CD4-positive, alpha-beta T cell treated with Interleukin-10 for 1 hour (primary cell): ENCODE results near the gene TACC2.
"Not testable (repeated sequence)": the region's sequence is repeated elsewhere in the genome, so short reads cannot be mapped to it uniquely, and the experiment has no call there.

Source experiments
- DNase-seq: peaks from one replicate; pipeline ENCODE4 v3.0.0-alpha.2; 2020

The TACC2 gene

DNA sequence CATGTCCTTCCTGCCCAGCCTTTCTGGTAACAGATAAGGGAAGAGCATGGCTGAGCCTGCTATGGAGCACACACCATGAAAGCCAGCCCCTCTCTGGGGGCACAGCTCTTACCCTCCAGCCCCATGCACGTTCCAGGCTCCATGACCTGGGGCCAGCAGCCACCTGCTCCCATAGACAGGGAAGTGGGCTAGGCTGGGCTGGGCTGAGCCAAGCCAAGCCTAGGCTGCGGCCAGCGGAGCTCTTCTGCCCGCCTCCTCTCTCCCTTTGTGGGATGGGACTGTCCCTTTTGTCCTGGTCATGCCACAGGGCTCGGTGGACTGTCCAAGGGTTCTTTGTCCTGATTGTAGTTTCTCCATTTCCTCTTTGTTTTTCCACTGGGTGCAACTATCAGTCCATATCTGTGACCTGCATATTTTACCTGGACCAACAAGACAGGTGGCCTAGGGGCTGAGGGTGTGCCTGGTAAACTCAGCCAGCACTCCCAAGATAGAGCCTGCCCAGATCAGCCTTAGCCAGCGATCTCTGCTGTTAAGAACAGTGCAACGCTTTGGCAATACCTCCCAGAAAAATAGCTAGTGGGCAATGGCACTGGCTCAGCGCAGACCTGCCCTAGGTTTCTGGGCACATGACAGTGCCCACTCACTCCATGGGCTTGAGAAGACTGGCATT, 184.9 kb downstream of the TACC2 start:
- DNase-seq: no peak

- DNase-seq: no peak
These were observed 187.6 kb downstream of the TACC2 start for GRCh38 chr10:122176232-122177213.

DNA sequence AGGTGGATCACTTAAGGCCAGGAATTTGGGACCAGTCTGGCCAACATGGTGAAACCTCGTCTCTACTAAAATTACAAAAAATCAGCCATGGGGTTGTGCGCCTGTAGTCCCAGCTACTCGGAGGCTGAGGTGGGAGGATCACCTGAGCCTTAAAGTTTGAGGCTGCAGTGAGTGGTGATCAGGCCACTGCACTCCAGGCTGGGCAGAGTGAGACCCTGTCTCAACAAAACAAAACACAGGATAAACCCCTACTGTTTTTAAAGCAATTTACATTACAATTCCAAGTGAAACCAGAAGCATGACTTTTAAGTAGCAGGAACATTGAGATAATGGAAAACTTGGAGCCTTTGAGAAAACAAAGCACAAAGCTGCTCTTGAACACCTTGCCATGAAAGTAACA, 189.7 kb downstream of the TACC2 start:
- DNase-seq: no peak

GRCh38 chr10:122181041-122181732, 192.2 kb downstream of the TACC2 start:
- DNase-seq: no peak

DNA sequence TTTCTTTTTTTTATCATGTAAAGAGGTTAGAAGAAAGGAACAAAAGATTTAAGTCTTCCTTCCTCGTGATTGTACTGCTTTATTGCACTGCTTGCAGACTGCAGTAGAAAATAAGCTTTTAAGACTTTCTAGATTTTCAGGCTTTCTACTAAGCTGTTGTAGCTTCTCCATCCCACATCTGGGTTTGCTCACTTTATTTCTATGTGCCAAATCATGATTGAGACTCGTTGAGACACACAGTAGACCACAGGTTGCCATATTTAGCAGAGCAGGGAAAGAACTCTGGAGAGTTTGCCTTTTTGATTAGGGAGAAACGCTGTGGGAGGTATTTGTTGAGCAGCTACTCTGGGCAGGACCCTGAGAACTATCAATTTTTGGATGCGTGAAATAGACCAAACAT, 192.9 kb downstream of the TACC2 start:
- DNase-seq: no peak

- no peak for DNase-seq
These were observed 193.3 kb downstream of the TACC2 start for GRCh38 chr10:122182308-122182707.

DNA sequence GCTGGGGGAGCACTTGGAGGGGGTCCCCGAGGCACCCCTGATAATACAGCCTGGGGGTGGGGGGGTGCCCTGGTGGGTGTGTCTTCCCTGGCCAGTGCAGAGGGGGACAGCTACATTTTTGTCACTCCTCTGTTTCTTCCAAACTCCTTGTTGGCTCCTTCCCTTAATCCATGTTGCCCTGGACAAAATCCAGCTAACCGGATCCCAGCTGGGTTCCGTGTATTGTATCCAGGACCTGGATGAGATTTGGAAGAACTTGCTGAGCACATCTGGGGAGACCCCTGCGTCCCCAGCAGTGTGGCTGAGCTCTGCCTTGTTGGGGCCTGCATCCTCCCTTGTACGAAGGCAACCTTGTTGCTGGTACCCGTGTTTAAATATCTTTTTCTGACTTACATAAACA, 195.3 kb downstream of the TACC2 start:
- no peak for DNase-seq

DNA sequence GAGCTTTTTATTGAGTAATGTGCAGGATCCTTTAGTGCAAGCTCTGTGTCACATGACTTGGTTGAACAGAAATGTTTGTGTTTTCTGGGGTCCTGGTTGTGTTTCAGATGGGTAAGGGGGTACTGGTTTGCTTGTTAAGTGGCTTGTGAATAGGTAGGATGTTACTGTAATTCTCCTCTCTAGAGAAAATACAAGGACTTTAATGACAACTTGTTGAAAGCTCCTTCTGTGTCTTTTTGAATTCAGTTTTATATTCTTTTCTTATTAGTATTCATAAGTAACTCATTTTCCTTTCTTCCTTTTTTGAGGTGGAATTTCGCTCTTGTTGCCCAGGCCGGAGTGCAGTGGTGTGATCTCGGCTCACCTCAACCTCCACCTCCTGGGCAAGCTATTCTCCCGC, 196.7 kb downstream of the TACC2 start:
- no peak for DNase-seq

GRCh38 chr10:122186816-122187810, 198.2 kb downstream of the TACC2 start:
- no peak for DNase-seq

- DNase-seq: no peak
These were observed 199.7 kb downstream of the TACC2 start for GRCh38 chr10:122188706-122189105.

- DNase-seq: no peak
These were observed 200.2 kb downstream of the TACC2 start for GRCh38 chr10:122189185-122189584.

- no peak for DNase-seq
These were observed 201.4 kb downstream of the TACC2 start for GRCh38 chr10:122190176-122190943.

DNA sequence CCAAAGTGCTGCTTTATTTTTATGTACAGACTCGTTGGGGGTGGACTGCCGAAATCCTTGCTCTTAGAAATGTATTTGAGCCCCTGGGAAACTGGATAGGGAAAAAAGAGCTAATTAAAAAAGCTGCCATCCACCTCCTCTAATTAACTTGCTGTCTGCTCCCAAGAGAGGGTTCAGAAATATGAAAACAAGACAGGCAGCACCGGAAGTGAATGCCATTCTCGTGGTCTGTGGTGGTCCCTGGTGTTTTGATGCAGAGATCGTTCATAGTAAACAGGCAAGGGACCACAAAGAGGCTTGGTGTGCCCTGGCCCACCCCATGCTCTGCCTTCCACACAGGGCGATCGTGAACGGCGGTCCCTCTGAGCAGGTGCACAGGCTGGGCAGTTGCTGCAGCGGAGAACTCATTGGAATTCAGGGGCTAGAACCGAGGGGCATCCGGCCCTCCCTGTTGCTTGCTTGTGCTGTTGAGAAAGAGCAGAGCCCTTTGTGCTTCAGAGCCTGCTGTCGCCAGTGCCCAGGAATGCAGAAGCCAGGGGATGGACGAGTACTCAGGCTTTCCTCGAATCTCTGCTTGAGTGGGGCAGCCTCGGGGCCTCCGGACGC, 203.1 kb downstream of the TACC2 start:
- no peak for DNase-seq

DNA sequence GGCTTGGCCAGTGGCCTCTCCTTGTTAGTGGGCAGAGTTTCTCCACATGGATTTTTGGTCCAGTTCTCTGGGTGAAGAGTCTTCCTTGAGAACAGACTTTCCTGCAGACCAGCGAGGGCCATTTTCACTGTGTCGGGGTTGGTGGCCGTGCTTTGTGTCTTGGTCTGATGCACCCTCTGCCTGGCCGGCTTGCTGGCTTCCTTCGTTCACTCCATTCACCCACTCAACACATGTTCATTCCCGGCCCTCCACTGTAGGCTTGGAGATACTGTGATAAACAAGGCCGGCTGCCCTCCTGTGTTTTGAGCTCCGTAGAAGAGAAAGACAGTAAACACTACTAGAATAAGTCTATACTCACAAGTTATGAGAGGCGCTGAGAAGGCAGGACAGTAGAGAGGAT, 205.3 kb downstream of the TACC2 start:
- DNase-seq: no peak

DNA sequence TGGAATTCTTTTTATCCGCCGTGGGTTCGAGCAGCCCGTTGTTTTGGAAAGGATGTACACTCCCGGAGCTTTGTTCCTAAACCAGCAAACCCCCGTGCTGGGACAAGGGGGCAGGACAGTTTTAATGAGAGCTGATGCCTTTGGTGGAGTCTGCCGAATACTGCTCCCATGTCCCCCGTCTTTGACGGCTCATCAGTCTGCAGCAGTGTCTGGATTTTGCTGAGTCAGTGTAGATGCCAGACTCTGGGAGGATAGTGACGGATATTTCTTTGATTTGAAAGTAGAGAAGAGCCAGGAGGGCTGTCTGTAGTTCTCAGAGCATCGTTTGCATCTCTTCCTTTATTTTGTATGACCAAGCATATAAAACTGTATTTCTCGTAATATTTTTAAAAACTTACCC, 207.3 kb downstream of the TACC2 start:
- DNase-seq: no peak

DNA sequence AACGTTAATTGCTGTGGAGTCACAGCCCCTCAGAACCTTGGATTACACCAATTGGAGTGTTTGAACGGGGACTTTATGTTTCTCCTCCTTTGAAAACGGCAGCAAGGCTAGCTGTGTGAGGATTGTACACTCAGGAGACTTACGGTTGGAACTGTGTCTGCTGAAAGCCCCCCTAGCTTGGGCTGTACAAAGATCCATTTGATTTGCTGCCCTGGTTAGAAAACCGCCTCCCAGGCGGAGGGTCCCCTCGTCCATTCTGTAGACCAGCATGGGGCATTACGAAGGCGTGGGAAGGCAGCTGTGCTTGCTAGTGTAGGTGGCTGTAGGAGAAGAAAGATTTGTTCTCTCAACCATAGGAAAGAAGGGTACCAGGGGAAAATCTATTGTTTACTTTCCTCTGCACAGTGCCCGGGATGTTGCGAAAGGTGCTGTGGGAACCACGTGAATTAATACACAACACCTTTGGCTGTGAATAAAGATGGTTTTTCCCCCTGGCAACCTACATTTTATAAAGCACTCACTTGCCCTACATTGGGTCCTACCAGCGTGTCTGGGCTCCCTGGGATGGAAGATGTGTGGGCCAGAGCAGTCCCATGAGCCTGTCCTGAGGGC, 208.8 kb downstream of the TACC2 start:
- no peak for DNase-seq

DNA sequence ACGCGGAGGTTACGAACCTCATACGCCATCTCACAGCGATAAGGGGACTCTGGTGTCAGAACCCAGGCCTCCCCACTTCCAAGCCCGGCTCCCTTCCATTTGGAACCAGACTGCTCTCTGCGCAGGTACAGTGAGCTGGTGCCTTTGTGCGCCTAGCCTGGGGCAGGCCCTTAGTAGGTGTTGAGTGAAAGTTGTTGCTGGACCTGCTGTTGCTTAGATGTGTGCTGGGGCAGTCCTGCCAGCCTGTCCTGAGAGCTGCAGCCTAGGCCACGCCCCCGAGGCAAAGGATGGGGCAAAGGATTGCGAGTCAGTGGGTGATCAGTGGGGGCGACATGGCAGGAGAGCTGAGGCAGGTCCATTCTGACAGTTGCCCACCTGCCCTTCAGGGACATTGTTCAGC, 209.7 kb downstream of the TACC2 start:
- no peak for DNase-seq

DNA sequence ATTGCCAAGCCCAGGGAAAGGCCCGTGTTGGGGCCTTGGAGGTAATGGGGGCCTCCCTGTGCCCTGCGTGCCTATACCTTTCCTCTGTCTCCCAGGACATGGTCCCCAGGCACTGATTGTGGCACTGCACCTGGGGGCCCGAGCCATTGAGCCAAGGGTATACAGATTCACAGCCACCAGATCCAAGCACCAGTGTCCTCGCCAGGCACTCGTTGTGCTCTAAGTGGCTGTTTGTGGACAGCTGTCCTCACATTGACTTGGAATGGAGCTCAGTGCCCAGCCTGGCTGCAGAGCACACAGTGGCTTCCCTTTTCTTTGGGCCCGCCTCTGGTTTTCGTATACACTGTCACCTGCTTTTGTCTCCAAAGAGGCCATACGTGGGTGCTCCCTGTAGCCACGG, 210.1 kb downstream of the TACC2 start:
- no peak for DNase-seq

- DNase-seq: no peak
These were observed 210.7 kb downstream of the TACC2 start for GRCh38 chr10:122199689-122200088.

- no peak for DNase-seq
These were observed 212.4 kb downstream of the TACC2 start for GRCh38 chr10:122201401-122201800.

DNA sequence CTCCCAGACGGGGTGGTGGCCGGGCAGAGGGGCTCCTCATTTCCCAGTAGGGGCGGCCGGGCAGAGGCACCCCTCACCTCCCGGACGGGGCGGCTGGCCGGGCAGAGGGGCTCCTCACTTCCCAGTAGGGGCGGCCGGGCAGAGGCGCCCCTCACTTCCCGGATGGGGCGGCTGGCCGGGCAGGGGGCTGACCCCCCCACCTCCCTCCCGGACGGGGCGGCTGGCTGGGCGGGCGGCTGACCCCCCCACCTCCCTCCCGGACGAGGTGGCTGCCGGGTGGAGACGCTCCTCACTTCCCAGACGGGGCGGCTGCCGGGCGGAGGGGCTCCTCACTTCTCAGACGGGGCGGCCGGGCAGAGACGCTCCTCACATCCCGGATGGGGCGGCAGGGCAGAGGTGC, 214.2 kb downstream of the TACC2 start:
- not testable (repeated sequence) for DNase-seq
